GM12891 (cell line): ENCODE results near the gene COLGALT1.

Experiments used
- DNase-seq: peaks from one replicate; pipeline ENCODE4 v3.0.0; 2011; ENCODE audit warnings: low spot score; ENCODE audit not compliant: insufficient read length
- FAIRE-seq: peaks from 2 replicates; lab custom pipeline; 2011; peaks lifted over from hg19 to GRCh38; lab: Jason Lieb, UNC
- PAX5 ChIP-seq: IDR thresholded peaks from 2 replicates; pipeline ENCODE4 v1.6.1; 2011; ENCODE audit warnings: low read length, moderate library complexity, mild to moderate bottlenecking; ENCODE audit not compliant: insufficient read depth, severe bottlenecking
- POLR2A ChIP-seq: IDR thresholded peaks from 2 replicates; pipeline ENCODE4 v1.6.1; 2011; ENCODE audit warnings: low read depth, low read length, control low read depth
- POLR2AphosphoS5 ChIP-seq: IDR thresholded peaks from 2 replicates; pipeline ENCODE4 v1.6.1; 2011; ENCODE audit warnings: low read depth, low read length, control low read depth
- POU2F2 ChIP-seq: IDR thresholded peaks from 2 replicates; pipeline ENCODE4 v1.6.1; 2011; ENCODE audit warnings: low read depth, mild to moderate bottlenecking, control low read depth, low read length, moderate library complexity
- SPI1 ChIP-seq: IDR thresholded peaks from 2 replicates; pipeline ENCODE4 v1.6.1; 2011; ENCODE audit warnings: low read depth, low read length, control low read depth
- TAF1 ChIP-seq: IDR thresholded peaks from 2 replicates; pipeline ENCODE4 v1.6.1; 2011; ENCODE audit warnings: low read depth, low read length, control low read depth

The COLGALT1 gene

GRCh38 chr19:17532116-17532515 lies 23.3 kb upstream of the COLGALT1 start:
- no peak for DNase-seq
- no peak for FAIRE-seq
- no peak for TF ChIP-seq POU2F2

DNA sequence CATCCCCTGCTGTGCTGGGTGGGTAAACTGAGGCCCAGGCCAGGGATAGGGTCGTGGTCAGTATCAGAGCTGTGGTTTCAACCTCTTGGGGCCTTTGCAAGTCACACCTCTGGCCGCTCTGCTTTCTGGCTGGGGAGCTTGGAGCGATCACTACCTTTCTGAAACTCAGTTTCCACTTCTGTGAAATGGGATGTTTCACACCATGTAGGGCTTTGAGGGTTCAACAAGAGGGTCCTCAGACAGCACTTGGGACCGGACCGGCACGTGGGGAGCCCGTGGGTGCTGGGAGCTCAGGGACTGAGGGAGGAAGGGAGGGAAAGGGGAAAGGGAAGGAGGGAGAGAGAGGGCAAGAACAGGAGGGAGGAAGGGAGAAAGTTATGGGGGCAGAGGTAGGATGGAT lies 22.9 kb upstream of the COLGALT1 start:
- DNase-seq (no peak), FAIRE-seq (no peak)
- TF ChIP-seq TAF1: no peak
- TF ChIP-seq POLR2A: no peak

DNA sequence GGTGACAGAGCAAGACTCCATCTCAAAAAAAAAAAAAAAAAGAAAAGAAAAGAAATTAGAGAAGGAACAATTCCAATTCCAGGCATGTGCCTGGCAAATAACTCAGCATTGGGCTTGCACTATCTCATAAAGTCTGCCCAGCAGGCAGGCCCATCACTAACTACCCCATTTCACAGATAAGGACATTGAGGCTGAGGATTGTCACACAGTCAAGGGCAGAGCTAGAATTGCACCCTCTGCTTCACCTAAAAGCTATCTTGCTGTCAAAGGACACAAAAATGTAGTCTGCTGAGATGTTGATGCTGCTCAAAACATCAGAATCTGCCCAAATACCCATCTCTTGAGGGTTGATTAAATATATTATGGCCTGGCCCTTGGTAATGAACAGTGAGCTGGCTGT lies 20.7 kb upstream of the COLGALT1 start:
- TF ChIP-seq POU2F2: no peak
- TF ChIP-seq PAX5: no peak
- TF ChIP-seq SPI1: no peak
- no peak for TF ChIP-seq TAF1
- TF ChIP-seq POLR2AphosphoS5: no peak
- TF ChIP-seq POLR2A: no peak
- FAIRE-seq: no peak
- DNase-seq: no peak

- DNase-seq (no peak), FAIRE-seq (no peak)
- no peak for TF ChIP-seq POLR2AphosphoS5
- no peak for TF ChIP-seq TAF1
- TF ChIP-seq PAX5: no peak
- TF ChIP-seq POU2F2: no peak
- no peak for TF ChIP-seq POLR2A
- no peak for TF ChIP-seq SPI1
Observed at GRCh38 chr19:17536955-17537354, 18.5 kb upstream of the COLGALT1 start.

- FAIRE-seq: peak; percentile 31
Observed at GRCh38 chr19:17538684-17539237, 16.7 kb upstream of the COLGALT1 start.

GRCh38 chr19:17539238-17540117 lies 16.0 kb upstream of the COLGALT1 start:
- FAIRE-seq: peak; percentile 91
- peak; percentile 90 for DNase-seq
- no peak for TF ChIP-seq POLR2A
- TF ChIP-seq TAF1: no peak
- no peak for TF ChIP-seq PAX5
- no peak for TF ChIP-seq SPI1
- no peak for TF ChIP-seq POU2F2

More at GRCh38 chr19:17538684-17539237, 16.7 kb upstream of the COLGALT1 start:
- TF ChIP-seq POLR2A (no peak), TAF1 (no peak), POLR2AphosphoS5 (no peak), SPI1 (no peak), POU2F2 (no peak), PAX5 (no peak)
- DNase-seq: no peak

- FAIRE-seq (no peak), DNase-seq (no peak)
- TF ChIP-seq PAX5: no peak
- no peak for TF ChIP-seq POLR2A
- TF ChIP-seq TAF1: no peak
- TF ChIP-seq POU2F2: no peak
- TF ChIP-seq POLR2AphosphoS5: no peak
- no peak for TF ChIP-seq SPI1
Observed at GRCh38 chr19:17540174-17540573, 15.3 kb upstream of the COLGALT1 start.

DNA sequence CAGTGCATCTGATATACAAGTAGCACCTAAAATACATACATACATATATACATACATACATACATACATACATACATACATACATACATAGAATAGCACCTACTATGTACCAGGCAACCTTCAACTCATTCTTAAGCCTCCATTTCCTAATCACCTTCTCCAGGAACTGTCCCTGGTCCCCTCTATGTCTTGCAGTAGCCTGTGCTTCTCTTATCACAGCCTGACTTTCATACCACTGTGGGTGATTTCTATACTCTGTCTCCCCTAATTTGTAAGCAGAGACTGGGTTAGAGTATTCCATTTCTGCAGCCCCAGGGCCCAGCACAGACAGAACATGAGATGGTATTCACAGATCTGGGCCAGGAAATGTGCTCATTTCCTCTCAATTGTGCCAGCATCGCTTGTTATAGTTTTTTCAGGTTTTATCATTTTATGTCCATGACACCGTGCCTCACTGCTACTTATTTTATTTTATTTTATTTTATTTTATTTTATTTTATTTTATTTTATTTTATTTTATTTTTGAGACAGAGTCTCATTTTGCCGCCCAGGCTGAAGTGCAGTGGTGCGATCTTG lies 14.2 kb upstream of the COLGALT1 start:
- no peak for DNase-seq
- TF ChIP-seq POU2F2 (no peak), POLR2AphosphoS5 (no peak), POLR2A (no peak), TAF1 (no peak), PAX5 (no peak), SPI1 (no peak)
- no peak for FAIRE-seq

GRCh38 chr19:17542042-17542441 lies 13.4 kb upstream of the COLGALT1 start:
- no peak for FAIRE-seq
- no peak for DNase-seq
- TF ChIP-seq POLR2A (no peak), POLR2AphosphoS5 (no peak), POU2F2 (no peak), PAX5 (no peak), SPI1 (no peak), TAF1 (no peak)

DNA sequence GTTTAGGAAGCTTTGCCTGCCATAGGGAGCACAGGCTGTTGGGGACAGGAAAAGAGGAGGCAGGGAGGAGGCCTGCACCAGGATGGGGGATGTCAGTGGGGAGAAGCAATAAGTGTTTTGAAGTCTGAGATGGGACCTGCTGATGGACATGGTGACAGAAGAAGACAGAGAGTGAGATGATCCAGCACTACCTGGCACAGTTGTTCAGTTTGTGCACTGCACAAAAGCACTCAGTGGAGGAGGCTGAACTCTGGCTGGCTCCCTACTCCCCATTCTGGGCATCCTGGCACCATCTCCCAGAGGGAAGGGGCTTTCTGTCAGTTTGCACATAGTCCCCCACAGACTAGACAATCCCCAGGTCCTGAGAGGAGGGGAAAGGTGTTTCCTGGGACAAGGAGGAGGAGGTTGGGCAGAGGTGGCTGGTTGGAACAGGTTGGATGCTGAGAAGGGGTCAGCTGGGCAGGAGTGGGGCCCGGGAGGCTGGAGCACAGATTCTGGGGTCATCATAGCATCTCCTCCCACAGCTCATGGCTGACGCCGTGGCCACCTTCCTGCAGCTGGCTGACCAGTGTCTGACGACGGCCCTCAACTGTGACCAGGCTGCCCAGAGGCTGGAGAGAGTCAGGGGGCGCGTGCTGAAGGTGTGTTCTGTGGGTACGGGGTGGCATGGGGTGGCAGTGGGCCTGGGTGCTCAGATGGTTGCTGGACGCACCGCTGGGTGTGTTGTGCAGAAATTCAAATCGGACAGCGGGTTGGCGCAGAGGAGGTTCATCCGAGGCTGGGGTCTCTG lies 12.5 kb upstream of the COLGALT1 start:
- DNase-seq: no peak
- no peak for FAIRE-seq
- TF ChIP-seq POU2F2 (no peak), POLR2AphosphoS5 (no peak), POLR2A (no peak), TAF1 (no peak), SPI1 (no peak), PAX5 (no peak)
